KMS-11 (cell line): ENCODE measurements around the gene RNF121.

Experiments
- H2AFZ ChIP-seq: fragments of 200-600 bp; sonication (generic); 2 replicates; pipeline ENCODE4 v1.6.1; 2016; ENCODE audit warnings: antibody characterized with exemption, mixed run types, low read depth
- H3K27ac ChIP-seq: fragments of 200-600 bp; sonication (generic); 2 replicates; pipeline ENCODE4 v1.6.1; 2016; ENCODE audit warnings: mild to moderate bottlenecking, mixed run types
- H3K27me3 ChIP-seq: fragments of 200-600 bp; sonication (generic); 2 replicates; pipeline ENCODE4 v1.6.1; 2017; ENCODE audit warnings: mild to moderate bottlenecking, low read depth, mixed run types, moderate library complexity; ENCODE audit not compliant: insufficient read depth
- H3K36me3 ChIP-seq: fragments of 200-600 bp; sonication (generic); 2 replicates; pipeline ENCODE4 v1.6.1; 2017; ENCODE audit warnings: mild to moderate bottlenecking, mixed run types; ENCODE audit not compliant: insufficient read depth
- H3K4me1 ChIP-seq: fragments of 200-600 bp; sonication (generic); 2 replicates; pipeline ENCODE4 v1.6.1; 2016; ENCODE audit warnings: mild to moderate bottlenecking, low read depth, mixed run types; ENCODE audit not compliant: poor library complexity, severe bottlenecking
- H3K4me2 ChIP-seq: fragments of 200-600 bp; sonication (generic); 2 replicates; pipeline ENCODE4 v1.7.0; 2016; ENCODE audit warnings: mild to moderate bottlenecking, mixed run types
- H3K4me3 ChIP-seq: fragments of 200-600 bp; sonication (generic); IDR thresholded peaks from 2 replicates; pipeline ENCODE4 v1.6.1; 2017; ENCODE audit warnings: low read depth, low read length, mixed read lengths; ENCODE audit not compliant: insufficient read depth
- H3K79me2 ChIP-seq: fragments of 200-600 bp; sonication (generic); 2 replicates; pipeline ENCODE4 v1.6.1; 2016; ENCODE audit warnings: low read depth, mixed run types; ENCODE audit not compliant: insufficient read depth
- H3K9ac ChIP-seq: fragments of 200-600 bp; sonication (generic); 2 replicates; pipeline ENCODE4 v1.6.1; 2016; ENCODE audit warnings: mild to moderate bottlenecking, mixed run types
- H4K20me1 ChIP-seq: fragments of 200-600 bp; sonication (generic); 2 replicates; pipeline ENCODE4 v1.6.1; 2016; ENCODE audit warnings: mild to moderate bottlenecking, mixed run types; ENCODE audit not compliant: insufficient read depth
- TF ChIP-seq, protein P1 (sequence below): fragments of 200-600 bp; sonication (generic); conservative IDR thresholded peaks from 2 replicates; pipeline ENCODE4 v1.6.1; 2017; ENCODE audit warnings: low read depth, mild to moderate bottlenecking, antibody characterized with exemption, low read length, moderate library complexity, mixed read lengths

RNF121 gene

DNA sequence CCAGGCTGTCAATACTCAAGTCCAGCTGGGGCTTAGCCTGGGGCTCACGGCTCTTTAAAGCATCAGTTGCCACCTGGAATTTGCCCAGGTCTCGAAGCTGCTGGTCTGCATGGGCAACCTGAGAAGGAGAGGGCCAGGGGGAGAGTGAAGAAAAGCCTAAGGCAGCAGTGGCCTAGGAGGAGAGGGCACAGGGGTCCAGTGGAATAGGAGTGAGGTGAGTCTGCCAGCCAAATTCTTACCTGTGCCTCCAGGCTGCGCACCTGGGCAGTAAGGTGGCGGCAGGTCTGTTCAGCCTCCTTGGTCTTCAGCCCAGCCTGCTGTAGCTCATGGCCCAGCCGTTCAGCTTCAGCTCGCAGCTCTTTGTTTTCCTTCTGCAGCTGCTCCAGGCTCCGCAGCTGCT lies 79.9 kb downstream of the RNF121 start:
- H4K20me1 ChIP-seq: no peaks in the 10 kb centered on the region
- H3K9ac ChIP-seq: no peak overlapping the region
- no peaks in the 10 kb centered on the region for H3K27me3 ChIP-seq
- no peak overlapping the region for H3K27ac ChIP-seq
- no peak overlapping the region for H2AFZ ChIP-seq
- no peaks in the 10 kb centered on the region for H3K79me2 ChIP-seq
- no peaks in the 10 kb centered on the region for H3K4me1 ChIP-seq
- H3K4me3 ChIP-seq: no peak overlapping the region
- TF ChIP-seq, protein P1, sequence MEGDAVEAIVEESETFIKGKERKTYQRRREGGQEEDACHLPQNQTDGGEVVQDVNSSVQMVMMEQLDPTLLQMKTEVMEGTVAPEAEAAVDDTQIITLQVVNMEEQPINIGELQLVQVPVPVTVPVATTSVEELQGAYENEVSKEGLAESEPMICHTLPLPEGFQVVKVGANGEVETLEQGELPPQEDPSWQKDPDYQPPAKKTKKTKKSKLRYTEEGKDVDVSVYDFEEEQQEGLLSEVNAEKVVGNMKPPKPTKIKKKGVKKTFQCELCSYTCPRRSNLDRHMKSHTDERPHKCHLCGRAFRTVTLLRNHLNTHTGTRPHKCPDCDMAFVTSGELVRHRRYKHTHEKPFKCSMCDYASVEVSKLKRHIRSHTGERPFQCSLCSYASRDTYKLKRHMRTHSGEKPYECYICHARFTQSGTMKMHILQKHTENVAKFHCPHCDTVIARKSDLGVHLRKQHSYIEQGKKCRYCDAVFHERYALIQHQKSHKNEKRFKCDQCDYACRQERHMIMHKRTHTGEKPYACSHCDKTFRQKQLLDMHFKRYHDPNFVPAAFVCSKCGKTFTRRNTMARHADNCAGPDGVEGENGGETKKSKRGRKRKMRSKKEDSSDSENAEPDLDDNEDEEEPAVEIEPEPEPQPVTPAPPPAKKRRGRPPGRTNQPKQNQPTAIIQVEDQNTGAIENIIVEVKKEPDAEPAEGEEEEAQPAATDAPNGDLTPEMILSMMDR: no peak
- peaks cover 5% of the 10 kb centered on the region; the same call in 1 of the 2 replicates for H3K36me3 ChIP-seq
- H3K4me2 ChIP-seq: no peak overlapping the region

DNA sequence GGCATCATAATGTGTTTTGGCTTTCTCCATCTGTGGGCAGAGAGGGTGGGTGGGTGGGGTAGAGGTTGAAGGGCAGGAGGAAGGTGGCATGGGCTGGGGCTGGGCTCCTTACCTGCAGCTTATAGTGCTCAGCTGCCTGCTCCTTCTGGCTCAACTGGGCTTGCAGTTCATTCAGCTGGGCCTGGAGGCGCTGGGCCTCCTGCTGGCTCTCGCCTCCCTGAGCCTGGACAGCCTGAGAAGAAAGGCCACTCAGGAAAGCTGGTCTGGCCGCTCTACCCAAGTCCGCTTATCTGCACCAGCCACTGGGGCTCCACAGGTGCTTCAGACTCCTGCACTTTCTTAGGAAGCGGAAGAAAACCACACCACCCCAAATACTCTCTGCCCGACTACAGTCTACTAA lies 80.3 kb downstream of the RNF121 start:
- Histone ChIP-seq H3K4me1 (no peaks in the 10 kb centered on the region), H3K4me2 (no peak overlapping the region), H3K27ac (no peak overlapping the region), H3K79me2 (no peaks in the 10 kb centered on the region), H3K27me3 (no peaks in the 10 kb centered on the region), H3K4me3 (no peak overlapping the region), H3K9ac (no peak overlapping the region), H3K36me3 (peaks cover 5% of the 10 kb centered on the region; the same call in 1 of the 2 replicates), H4K20me1 (no peaks in the 10 kb centered on the region), H2AFZ (no peak overlapping the region)
- TF ChIP-seq, protein P1: no peak

DNA sequence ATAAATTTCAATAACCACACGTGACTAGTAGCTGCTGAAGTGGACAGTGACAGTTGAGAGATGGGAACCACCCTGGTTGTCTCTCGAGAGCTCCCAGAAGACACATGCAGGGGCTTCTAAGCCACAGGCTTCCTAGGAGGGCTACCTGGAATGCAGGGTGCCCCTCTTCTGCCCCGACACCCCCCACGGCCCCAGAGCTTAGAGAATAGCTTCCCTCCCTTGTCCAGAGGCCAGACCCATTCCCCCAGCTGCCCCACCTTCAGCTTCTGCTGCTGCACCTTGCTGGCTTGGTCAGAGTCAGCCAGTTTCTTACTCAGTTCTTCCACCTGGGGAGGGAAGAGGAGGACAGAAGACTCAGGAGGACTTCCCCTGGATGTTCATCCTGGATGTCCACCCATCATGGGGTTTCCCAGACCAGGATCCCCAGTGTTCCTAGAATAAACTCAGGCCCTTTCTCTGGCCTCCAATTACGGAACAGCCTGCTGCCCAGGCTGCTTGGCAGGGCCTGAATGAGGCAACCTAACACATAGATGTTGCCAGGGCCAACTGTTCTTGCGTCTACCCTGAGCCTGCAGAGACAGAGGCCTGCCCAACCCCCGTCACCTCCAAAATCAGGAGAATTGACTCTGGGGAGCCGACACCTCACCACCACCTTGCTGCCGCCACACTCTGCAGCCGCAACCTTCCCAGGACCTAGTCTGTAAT lies 81.8 kb downstream of the RNF121 start:
- Histone ChIP-seq H3K4me1 (no peaks in the 10 kb centered on the region), H3K36me3 (peaks cover 13% of the 10 kb centered on the region; the same call in 1 of the 2 replicates), H4K20me1 (no peaks in the 10 kb centered on the region), H3K4me3 (no peak overlapping the region), H3K79me2 (no peaks in the 10 kb centered on the region), H2AFZ (no peak overlapping the region), H3K9ac (no peak overlapping the region), H3K4me2 (no peak overlapping the region), H3K27me3 (no peaks in the 10 kb centered on the region), H3K27ac (no peak overlapping the region)
- TF ChIP-seq, protein P1: no peak

DNA sequence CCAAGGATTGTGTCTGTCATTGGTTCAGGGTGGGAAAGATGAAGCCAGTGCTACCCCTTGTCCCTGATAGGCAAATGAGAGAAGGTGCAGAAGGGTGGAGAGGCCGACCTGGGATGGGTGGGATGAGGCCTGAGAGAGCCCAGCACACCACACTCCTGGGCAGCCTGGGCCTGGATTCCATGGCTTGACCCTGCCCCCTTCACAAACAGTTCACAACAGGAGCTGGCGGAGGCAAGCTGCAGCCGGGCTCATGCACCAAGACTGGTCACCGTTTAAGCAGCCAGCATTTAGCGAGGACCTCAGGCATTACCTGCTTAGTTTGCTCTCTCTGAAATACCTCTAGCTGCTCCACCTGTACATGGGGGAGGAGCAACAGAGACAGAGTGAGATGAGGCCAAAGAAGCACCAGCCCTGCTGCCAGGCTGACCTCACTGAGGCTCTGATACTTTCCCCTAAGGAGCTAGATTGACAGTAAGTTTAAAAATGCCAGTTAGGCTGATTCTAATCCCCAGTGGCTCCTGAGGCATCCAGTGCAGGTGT lies 83.3 kb downstream of the RNF121 start:
- H3K4me2 ChIP-seq: no peak overlapping the region
- no peak overlapping the region for H3K27ac ChIP-seq
- H3K4me3 ChIP-seq: no peak overlapping the region
- H3K36me3 ChIP-seq: peaks cover 11% of the 10 kb centered on the region; the same call in 1 of the 2 replicates
- no peaks in the 10 kb centered on the region for H4K20me1 ChIP-seq
- H3K79me2 ChIP-seq: no peaks in the 10 kb centered on the region
- TF ChIP-seq, protein P1: no peak
- no peaks in the 10 kb centered on the region for H3K27me3 ChIP-seq
- H2AFZ ChIP-seq: no peak overlapping the region
- no peak overlapping the region for H3K9ac ChIP-seq
- no peaks in the 10 kb centered on the region for H3K4me1 ChIP-seq
